Left kidney (tissue), 2 donors: ENCODE data around the gene SLC45A1. TPM values are rescaled to one million over a fixed set of nuclear protein-coding genes. Genes with fewer than 3 reads are reported as not detected.
"Not testable (repeated sequence)": the region's sequence is repeated elsewhere in the genome, so short reads cannot be mapped to it uniquely, and the experiment has no call there.

ENCODE experiments used
- DNase-seq: peaks from one replicate; pipeline ENCODE4 v3.0.0-alpha.2; 2013
- polyA plus RNA-seq: library from polyadenylated mRNA; unstranded; fragments of 120-200 nt; gene quantifications from one replicate; pipeline ENCODE4 v1.2.1, GENCODE V29; 2013; ENCODE audit not compliant: insufficient read length

Gene SLC45A1
- polyA plus RNA-seq, 1 donor, result 2.8 TPM

- DNase-seq, result no peak
Observed at GRCh38 chr1:8367571-8368194, 49.8 kb downstream of the SLC45A1 start.

GRCh38 chr1:8368956-8369639, 51.2 kb downstream of the SLC45A1 start:
- no peak for DNase-seq

- DNase-seq, result no peak
Observed at GRCh38 chr1:8370046-8370881, 52.4 kb downstream of the SLC45A1 start.

- no peak for DNase-seq
Observed at GRCh38 chr1:8370905-8371315, 53.0 kb downstream of the SLC45A1 start.

- DNase-seq, result no peak
Observed at GRCh38 chr1:8371372-8371991, 53.6 kb downstream of the SLC45A1 start.

- no peak for DNase-seq
Observed at GRCh38 chr1:8373125-8373524, 55.2 kb downstream of the SLC45A1 start.

GRCh38 chr1:8373581-8374241, 55.8 kb downstream of the SLC45A1 start:
- DNase-seq, result no peak

- DNase-seq, result no peak
Observed at GRCh38 chr1:8374356-8374755, 56.4 kb downstream of the SLC45A1 start.

GRCh38 chr1:8374812-8375211, 56.9 kb downstream of the SLC45A1 start:
- no peak for DNase-seq

GRCh38 chr1:8376358-8376840, 58.5 kb downstream of the SLC45A1 start:
- no peak for DNase-seq

GRCh38 chr1:8377271-8377981, 59.5 kb downstream of the SLC45A1 start:
- DNase-seq, result no peak

- no peak for DNase-seq
Observed at GRCh38 chr1:8378178-8378577, 60.3 kb downstream of the SLC45A1 start.

GRCh38 chr1:8378981-8379470, 61.1 kb downstream of the SLC45A1 start:
- DNase-seq, result no peak

- no peak for DNase-seq
Observed at GRCh38 chr1:8379513-8380186, 61.7 kb downstream of the SLC45A1 start.

GRCh38 chr1:8380310-8380709, 62.4 kb downstream of the SLC45A1 start:
- DNase-seq, result not testable (repeated sequence)

- no peak for DNase-seq
Observed at GRCh38 chr1:8381618-8382017, 63.7 kb downstream of the SLC45A1 start.

- DNase-seq, result no peak
Observed at GRCh38 chr1:8382051-8382505, 64.2 kb downstream of the SLC45A1 start.

GRCh38 chr1:8382608-8383505, 64.9 kb downstream of the SLC45A1 start:
- DNase-seq, result no peak

GRCh38 chr1:8384088-8384487, 66.2 kb downstream of the SLC45A1 start:
- no peak for DNase-seq
